ENCODE measurements around the gene TMEM35A. TPM values are rescaled to one million over a fixed set of nuclear protein-coding genes. Genes with fewer than 3 reads are reported as not detected.

TMEM35A gene
- polyA plus RNA-seq, 1 of the 3 experiments (the other 2 are of a cell fraction) = 5.6 TPM

DNA sequence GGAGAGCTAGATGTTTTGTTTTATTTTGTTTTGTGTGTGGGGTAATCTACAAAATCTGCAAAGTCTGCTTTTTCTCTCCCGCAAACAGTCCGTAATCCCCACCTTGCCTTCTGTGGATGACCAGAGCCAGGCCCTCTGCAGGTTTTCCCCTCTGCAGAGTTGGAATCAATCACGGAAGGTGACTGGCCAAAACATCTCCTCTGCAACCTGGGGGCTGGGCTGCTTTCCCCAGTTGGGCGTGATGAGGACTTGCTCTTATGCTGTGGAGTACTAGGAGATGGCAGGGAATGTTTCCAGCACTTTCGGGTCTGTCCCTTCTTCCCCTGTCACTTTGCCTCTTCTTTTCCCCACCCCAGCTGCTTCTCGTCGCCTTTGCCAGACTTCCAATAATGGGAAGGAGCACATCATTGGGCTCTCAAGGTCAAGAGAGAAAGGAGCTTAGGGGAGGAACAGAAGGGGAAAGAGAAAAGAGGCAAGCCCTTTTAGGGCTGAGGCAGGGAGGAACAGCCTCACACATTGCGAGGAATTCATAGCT lies 1.1 kb downstream of the TMEM35A start:
- H3K4me3 ChIP-seq (ENCODE audit: low read depth in 2 of 2, low read length in 1 of 2) = peak overlapping the region; percentile 60 to 64; a peak in 2 of 4 replicates
- TF ChIP-seq EP300 (IDR thresholded peaks at IDR 0.05; ENCODE audit: borderline replicate concordance in 1 of 2, low read depth in 1 of 2, low read length in 1 of 2) = no peak
- TF ChIP-seq, protein P1, sequence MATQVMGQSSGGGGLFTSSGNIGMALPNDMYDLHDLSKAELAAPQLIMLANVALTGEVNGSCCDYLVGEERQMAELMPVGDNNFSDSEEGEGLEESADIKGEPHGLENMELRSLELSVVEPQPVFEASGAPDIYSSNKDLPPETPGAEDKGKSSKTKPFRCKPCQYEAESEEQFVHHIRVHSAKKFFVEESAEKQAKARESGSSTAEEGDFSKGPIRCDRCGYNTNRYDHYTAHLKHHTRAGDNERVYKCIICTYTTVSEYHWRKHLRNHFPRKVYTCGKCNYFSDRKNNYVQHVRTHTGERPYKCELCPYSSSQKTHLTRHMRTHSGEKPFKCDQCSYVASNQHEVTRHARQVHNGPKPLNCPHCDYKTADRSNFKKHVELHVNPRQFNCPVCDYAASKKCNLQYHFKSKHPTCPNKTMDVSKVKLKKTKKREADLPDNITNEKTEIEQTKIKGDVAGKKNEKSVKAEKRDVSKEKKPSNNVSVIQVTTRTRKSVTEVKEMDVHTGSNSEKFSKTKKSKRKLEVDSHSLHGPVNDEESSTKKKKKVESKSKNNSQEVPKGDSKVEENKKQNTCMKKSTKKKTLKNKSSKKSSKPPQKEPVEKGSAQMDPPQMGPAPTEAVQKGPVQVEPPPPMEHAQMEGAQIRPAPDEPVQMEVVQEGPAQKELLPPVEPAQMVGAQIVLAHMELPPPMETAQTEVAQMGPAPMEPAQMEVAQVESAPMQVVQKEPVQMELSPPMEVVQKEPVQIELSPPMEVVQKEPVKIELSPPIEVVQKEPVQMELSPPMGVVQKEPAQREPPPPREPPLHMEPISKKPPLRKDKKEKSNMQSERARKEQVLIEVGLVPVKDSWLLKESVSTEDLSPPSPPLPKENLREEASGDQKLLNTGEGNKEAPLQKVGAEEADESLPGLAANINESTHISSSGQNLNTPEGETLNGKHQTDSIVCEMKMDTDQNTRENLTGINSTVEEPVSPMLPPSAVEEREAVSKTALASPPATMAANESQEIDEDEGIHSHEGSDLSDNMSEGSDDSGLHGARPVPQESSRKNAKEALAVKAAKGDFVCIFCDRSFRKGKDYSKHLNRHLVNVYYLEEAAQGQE (IDR thresholded peaks at IDR 0.05; ENCODE audit: low read depth, low read length) = no peak
- TF ChIP-seq MXI1 (IDR thresholded peaks at IDR 0.05; ENCODE audit: low read depth, low read length) = no peak
- no peak for TF ChIP-seq GABPA (IDR thresholded peaks at IDR 0.05; ENCODE audit: low read depth)
- TF ChIP-seq EZH2phosphoT487 (IDR thresholded peaks at IDR 0.05; ENCODE audit: borderline replicate concordance, low read depth) = no peak
- TF ChIP-seq ELF1 (IDR thresholded peaks at IDR 0.05) = no peak
- TF ChIP-seq, protein P2, sequence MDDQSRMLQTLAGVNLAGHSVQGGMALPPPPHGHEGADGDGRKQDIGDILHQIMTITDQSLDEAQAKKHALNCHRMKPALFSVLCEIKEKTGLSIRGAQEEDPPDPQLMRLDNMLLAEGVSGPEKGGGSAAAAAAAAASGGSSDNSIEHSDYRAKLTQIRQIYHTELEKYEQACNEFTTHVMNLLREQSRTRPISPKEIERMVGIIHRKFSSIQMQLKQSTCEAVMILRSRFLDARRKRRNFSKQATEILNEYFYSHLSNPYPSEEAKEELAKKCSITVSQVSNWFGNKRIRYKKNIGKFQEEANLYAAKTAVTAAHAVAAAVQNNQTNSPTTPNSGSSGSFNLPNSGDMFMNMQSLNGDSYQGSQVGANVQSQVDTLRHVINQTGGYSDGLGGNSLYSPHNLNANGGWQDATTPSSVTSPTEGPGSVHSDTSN (IDR thresholded peaks at IDR 0.05) = no peak
- H2AFZ ChIP-seq (ENCODE audit: low read depth) = no peak overlapping the region
- no peak overlapping the region; the same call in 1 of the 2 replicates for H3K9ac ChIP-seq
- peaks cover 3% of the 10 kb centered on the region for H3F3A ChIP-seq (replicated peaks; ENCODE audit: insufficient read depth)
- POLR2A ChIA-PET = no interaction called here
- no peak overlapping the region for H3K27ac ChIP-seq (ENCODE audit: low read depth in 2 of 2, low read length in 1 of 2)
- H3K79me2 ChIP-seq (ENCODE audit: insufficient read depth) = no peaks in the 10 kb centered on the region
- H3K27me3 ChIP-seq (ENCODE audit: insufficient read depth) = no peaks in the 10 kb centered on the region; the same call in 1 of the 2 replicates
- H3K4me1 ChIP-seq (ENCODE audit: control insufficient read depth in 1 of 2, insufficient read depth in 2 of 2, low read depth in 1 of 2, low read length in 1 of 2) = peaks cover 0 to 8% of the 10 kb centered on the region in 2 experiments; a peak in 1 of 4 replicates
- no peaks in the 10 kb centered on the region for H3K9me2 ChIP-seq
- CTCF ChIA-PET = no interaction called here
- no peak for DNase-seq
- no peaks in the 10 kb centered on the region for H3K36me3 ChIP-seq (replicated peaks in 1 of 2; ENCODE audit: control insufficient read depth in 1 of 2, insufficient read depth in 2 of 2, low read length in 1 of 2)
- H4K20me1 ChIP-seq (ENCODE audit: insufficient read depth) = no peaks in the 10 kb centered on the region
- 56% methylated on average over 8 of the region's 8 CpGs for WGBS (ENCODE audit: low lambda C conversion rate)
- H3K9me3 ChIP-seq = no peaks in the 10 kb centered on the region
- H3K4me2 ChIP-seq = peak overlapping the region; percentile 62; the same call in 1 of the 2 replicates

DNA sequence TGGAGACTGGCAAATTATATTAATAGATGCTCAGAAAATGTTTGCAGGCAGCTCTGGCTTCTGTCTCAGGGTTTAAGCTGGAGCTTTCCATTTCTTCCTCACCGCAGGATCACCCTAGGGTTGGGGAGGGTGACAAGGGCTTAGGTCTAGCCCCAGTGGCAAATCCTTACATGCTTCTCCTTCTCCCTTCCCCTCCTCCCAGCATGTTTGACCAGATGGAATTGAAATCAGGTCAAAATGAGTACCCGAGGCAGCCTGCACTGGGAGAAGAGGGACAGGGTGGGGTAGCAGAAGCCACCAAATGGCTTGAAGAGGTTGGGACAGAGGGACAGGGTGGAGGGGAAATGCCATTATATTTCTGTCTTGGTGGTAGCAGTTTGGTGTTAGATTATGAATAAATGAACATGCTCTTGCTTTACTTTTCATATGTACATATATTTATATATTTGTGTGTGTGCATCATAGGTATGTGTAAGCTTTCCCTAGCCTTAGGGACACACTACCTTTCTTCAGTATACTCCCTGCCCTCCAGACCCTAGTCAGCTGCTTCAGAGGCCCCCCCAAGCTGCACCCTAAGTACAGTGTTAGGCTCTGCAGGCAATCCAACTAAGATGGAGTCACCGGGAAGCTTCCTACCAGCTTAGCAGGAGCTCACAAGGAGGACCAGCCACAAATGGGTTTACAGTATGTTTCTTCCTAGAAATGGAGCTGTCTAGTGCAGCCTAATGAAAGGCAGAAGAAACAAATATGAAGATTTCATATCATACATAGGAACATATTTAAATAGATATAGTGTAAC lies 1.8 kb downstream of the TMEM35A start:
- no peak for DNase-seq
- no peak for TF ChIP-seq RXRA (IDR thresholded peaks at IDR 0.05; ENCODE audit: borderline replicate concordance, low read depth)
- TF ChIP-seq CHD2 (IDR thresholded peaks at IDR 0.05; ENCODE audit: low read length, partially characterized antibody) = no peak
- no peak for TF ChIP-seq RFX5 (IDR thresholded peaks at IDR 0.05; ENCODE audit: low read length)
- TF ChIP-seq RAD21 (IDR thresholded peaks at IDR 0.05; ENCODE audit: low read length) = no peak
- TF ChIP-seq, protein P3, sequence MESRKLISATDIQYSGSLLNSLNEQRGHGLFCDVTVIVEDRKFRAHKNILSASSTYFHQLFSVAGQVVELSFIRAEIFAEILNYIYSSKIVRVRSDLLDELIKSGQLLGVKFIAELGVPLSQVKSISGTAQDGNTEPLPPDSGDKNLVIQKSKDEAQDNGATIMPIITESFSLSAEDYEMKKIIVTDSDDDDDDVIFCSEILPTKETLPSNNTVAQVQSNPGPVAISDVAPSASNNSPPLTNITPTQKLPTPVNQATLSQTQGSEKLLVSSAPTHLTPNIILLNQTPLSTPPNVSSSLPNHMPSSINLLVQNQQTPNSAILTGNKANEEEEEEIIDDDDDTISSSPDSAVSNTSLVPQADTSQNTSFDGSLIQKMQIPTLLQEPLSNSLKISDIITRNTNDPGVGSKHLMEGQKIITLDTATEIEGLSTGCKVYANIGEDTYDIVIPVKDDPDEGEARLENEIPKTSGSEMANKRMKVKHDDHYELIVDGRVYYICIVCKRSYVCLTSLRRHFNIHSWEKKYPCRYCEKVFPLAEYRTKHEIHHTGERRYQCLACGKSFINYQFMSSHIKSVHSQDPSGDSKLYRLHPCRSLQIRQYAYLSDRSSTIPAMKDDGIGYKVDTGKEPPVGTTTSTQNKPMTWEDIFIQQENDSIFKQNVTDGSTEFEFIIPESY (IDR thresholded peaks at IDR 0.05; ENCODE audit: borderline replicate concordance, low read depth) = no peak
- TF ChIP-seq GABPA (IDR thresholded peaks at IDR 0.05; ENCODE audit: low read depth) = no peak
- TF ChIP-seq EZH2phosphoT487 (IDR thresholded peaks at IDR 0.05; ENCODE audit: borderline replicate concordance, low read depth) = no peak
- TF ChIP-seq ELF1 (IDR thresholded peaks at IDR 0.05) = no peak
- no peak for TF ChIP-seq TAF1 (IDR thresholded peaks at IDR 0.05; ENCODE audit: borderline replicate concordance, low read depth, low read length)
- TF ChIP-seq SMC3 (IDR thresholded peaks at IDR 0.05; ENCODE audit: low read depth, low read length) = no peak
- no peak for TF ChIP-seq RCOR1 (IDR thresholded peaks at IDR 0.05; ENCODE audit: low read length)
- TF ChIP-seq, protein P2 (IDR thresholded peaks at IDR 0.05) = no peak
- TF ChIP-seq MEF2A (IDR thresholded peaks at IDR 0.05; ENCODE audit: borderline replicate concordance, low read depth) = no peak
- no peak for TF ChIP-seq TCF12 (IDR thresholded peaks at IDR 0.05)
- Histone ChIP-seq H3K4me3 (ENCODE audit: low read depth in 2 of 2, low read length in 1 of 2) (no peak overlapping the region), H4K20me1 (ENCODE audit: insufficient read depth) (no peaks in the 10 kb centered on the region), H2AFZ (ENCODE audit: low read depth) (no peak overlapping the region), H3K9me2 (no peaks in the 10 kb centered on the region), H3K9ac (no peak overlapping the region), H3F3A (replicated peaks; ENCODE audit: insufficient read depth) (peaks cover 3% of the 10 kb centered on the region), H3K4me2 (peak overlapping the region; percentile 62; the same call in 1 of the 2 replicates), H3K4me1 (ENCODE audit: control insufficient read depth in 1 of 2, insufficient read depth in 2 of 2, low read depth in 1 of 2, low read length in 1 of 2) (peaks cover 0 to 8% of the 10 kb centered on the region in 2 experiments; a peak in 1 of 4 replicates), H3K27me3 (ENCODE audit: insufficient read depth) (no peaks in the 10 kb centered on the region; the same call in 1 of the 2 replicates), H3K9me3 (no peaks in the 10 kb centered on the region), H3K36me3 (replicated peaks in 1 of 2; ENCODE audit: control insufficient read depth in 1 of 2, insufficient read depth in 2 of 2, low read length in 1 of 2) (no peaks in the 10 kb centered on the region), H3K79me2 (ENCODE audit: insufficient read depth) (no peaks in the 10 kb centered on the region), H3K27ac (ENCODE audit: low read depth in 2 of 2, low read length in 1 of 2) (no peak overlapping the region)
- 38% methylated on average over 3 of the region's 3 CpGs for WGBS (ENCODE audit: low lambda C conversion rate)
- ChIA-PET CTCF (no interaction called here), POLR2A (no interaction called here)

Data from SK-N-SH (cell line).